ENCODE measurements around the gene LMF1.
"Not testable (repeated sequence)": the region's sequence is repeated elsewhere in the genome, so short reads cannot be mapped to it uniquely, and the experiment has no call there.

Gene LMF1

GRCh38 chr16:892536-893255 is 78.1 kb downstream of the LMF1 start:
- TF ChIP-seq CTCF (IDR thresholded peaks at IDR 0.05; ENCODE audit: low read depth, low read length), result no peak
- no peak for DNase-seq (ENCODE audit: extremely low read depth, low read depth)

- TF ChIP-seq CTCF (IDR thresholded peaks at IDR 0.05; ENCODE audit: low read depth, low read length), result no peak
- no peak for DNase-seq (ENCODE audit: extremely low read depth, low read depth)
These were observed 78.8 kb downstream of the LMF1 start for GRCh38 chr16:892006-892405.

GRCh38 chr16:891353-891740 is 79.4 kb downstream of the LMF1 start:
- no peak for DNase-seq (ENCODE audit: extremely low read depth, low read depth)
- no peak for TF ChIP-seq CTCF (IDR thresholded peaks at IDR 0.05; ENCODE audit: low read depth, low read length)

GRCh38 chr16:890716-891352 is 80.0 kb downstream of the LMF1 start:
- no peak for DNase-seq (ENCODE audit: extremely low read depth, low read depth)
- TF ChIP-seq CTCF (IDR thresholded peaks at IDR 0.05; ENCODE audit: low read depth, low read length), result no peak

- TF ChIP-seq CTCF (IDR thresholded peaks at IDR 0.05; ENCODE audit: low read depth, low read length), result no peak
- no peak for DNase-seq (ENCODE audit: extremely low read depth, low read depth)
These were observed 80.6 kb downstream of the LMF1 start for GRCh38 chr16:890217-890616.

- no peak for TF ChIP-seq CTCF (IDR thresholded peaks at IDR 0.05; ENCODE audit: low read depth, low read length)
- DNase-seq (ENCODE audit: extremely low read depth, low read depth), result no peak
These were observed 81.2 kb downstream of the LMF1 start for GRCh38 chr16:889586-889985.

- TF ChIP-seq CTCF (IDR thresholded peaks at IDR 0.05; ENCODE audit: low read depth, low read length), result no peak
- no peak for DNase-seq (ENCODE audit: extremely low read depth, low read depth)
These were observed 81.7 kb downstream of the LMF1 start for GRCh38 chr16:888901-889570.

GRCh38 chr16:888456-888855 is 82.3 kb downstream of the LMF1 start:
- not testable (repeated sequence) for DNase-seq (ENCODE audit: extremely low read depth, low read depth)
